Measurements from ENCODE around the gene RBMS3. TPM values are rescaled to one million over a fixed set of nuclear protein-coding genes. Genes with fewer than 3 reads are reported as not detected.

The RBMS3 gene
- total RNA-seq, 1 experiment from 2014 or later = 1.3 TPM

- DNase-seq = no peak
- TF ChIP-seq CTCF (IDR thresholded peaks at IDR 0.05; ENCODE audit: unreplicated experiment) = no peak
- intact Hi-C loops (cut with micrococcal nuclease; ENCODE audit: unreplicated experiment) = no loop called here
- H3K27ac Mint-ChIP-seq (ENCODE audit: unreplicated experiment) = no peak overlapping the region
- H3K4me3 Mint-ChIP-seq (ENCODE audit: low read depth, unreplicated experiment) = no peak overlapping the region
- H3K4me1 Mint-ChIP-seq (ENCODE audit: low read depth, unreplicated experiment) = peaks cover 11% of the 10 kb centered on the region
- BruUV-seq (replicated peaks) = no TSS peak
- CTCF ChIA-PET = no interaction called here
- H3K9me3 Mint-ChIP-seq (ENCODE audit: low read depth, unreplicated experiment) = no peaks in the 10 kb centered on the region
- no peaks in the 10 kb centered on the region for H3K36me3 Mint-ChIP-seq (ENCODE audit: insufficient read depth, unreplicated experiment)
- H3K27me3 Mint-ChIP-seq (ENCODE audit: unreplicated experiment) = no peaks in the 10 kb centered on the region
These were observed 57.5 kb downstream of the RBMS3 start for GRCh38 chr3:29338377-29338776.

- Mint-ChIP-seq H3K27ac (ENCODE audit: unreplicated experiment) (no peak overlapping the region), H3K27me3 (ENCODE audit: unreplicated experiment) (no peaks in the 10 kb centered on the region), H3K4me3 (ENCODE audit: low read depth, unreplicated experiment) (no peak overlapping the region), H3K36me3 (ENCODE audit: insufficient read depth, unreplicated experiment) (no peaks in the 10 kb centered on the region), H3K4me1 (ENCODE audit: low read depth, unreplicated experiment) (peaks cover 11% of the 10 kb centered on the region), H3K9me3 (ENCODE audit: low read depth, unreplicated experiment) (no peaks in the 10 kb centered on the region)
- intact Hi-C loops (cut with micrococcal nuclease; ENCODE audit: unreplicated experiment) = no loop called here
- CTCF ChIA-PET = no interaction called here
- no TSS peak for BruUV-seq (replicated peaks)
- no peak for DNase-seq
- TF ChIP-seq CTCF (IDR thresholded peaks at IDR 0.05; ENCODE audit: unreplicated experiment) = no peak
These were observed 58.4 kb downstream of the RBMS3 start for GRCh38 chr3:29339016-29339833.

GRCh38 chr3:29344154-29344553 is 63.3 kb downstream of the RBMS3 start:
- no peak for TF ChIP-seq CTCF (IDR thresholded peaks at IDR 0.05; ENCODE audit: unreplicated experiment)
- Mint-ChIP-seq H3K4me3 (ENCODE audit: low read depth, unreplicated experiment) (no peak overlapping the region), H3K36me3 (ENCODE audit: insufficient read depth, unreplicated experiment) (no peaks in the 10 kb centered on the region), H3K27me3 (ENCODE audit: unreplicated experiment) (no peaks in the 10 kb centered on the region), H3K4me1 (ENCODE audit: low read depth, unreplicated experiment) (no peaks in the 10 kb centered on the region), H3K27ac (ENCODE audit: unreplicated experiment) (no peak overlapping the region), H3K9me3 (ENCODE audit: low read depth, unreplicated experiment) (no peaks in the 10 kb centered on the region)
- DNase-seq = no peak
- BruUV-seq (replicated peaks) = no TSS peak
- CTCF ChIA-PET = no interaction called here
- intact Hi-C loops (cut with micrococcal nuclease; ENCODE audit: unreplicated experiment) = no loop called here

GRCh38 chr3:29344935-29345334 is 64.1 kb downstream of the RBMS3 start:
- no peaks in the 10 kb centered on the region for H3K27me3 Mint-ChIP-seq (ENCODE audit: unreplicated experiment)
- DNase-seq = no peak
- CTCF ChIA-PET = no interaction called here
- no peak overlapping the region for H3K27ac Mint-ChIP-seq (ENCODE audit: unreplicated experiment)
- no peak for TF ChIP-seq CTCF (IDR thresholded peaks at IDR 0.05; ENCODE audit: unreplicated experiment)
- H3K9me3 Mint-ChIP-seq (ENCODE audit: low read depth, unreplicated experiment) = no peaks in the 10 kb centered on the region
- H3K4me3 Mint-ChIP-seq (ENCODE audit: low read depth, unreplicated experiment) = no peak overlapping the region
- H3K36me3 Mint-ChIP-seq (ENCODE audit: insufficient read depth, unreplicated experiment) = no peaks in the 10 kb centered on the region
- intact Hi-C loops (cut with micrococcal nuclease; ENCODE audit: unreplicated experiment) = no loop called here
- H3K4me1 Mint-ChIP-seq (ENCODE audit: low read depth, unreplicated experiment) = no peaks in the 10 kb centered on the region
- BruUV-seq (replicated peaks) = no TSS peak
